ENCODE measurements around the gene ENTPD2. TPM values are rescaled to one million over a fixed set of nuclear protein-coding genes. Genes with fewer than 3 reads are reported as not detected.

ENTPD2 gene
- total and polyA plus RNA-seq, 8 donors: 0.71 to 4.7 (median 2.4) TPM

GRCh38 chr9:137055385-137056364, 1.8 kb upstream of the ENTPD2 start:
- Histone ChIP-seq H3K27me3 (peaks cover 15 to 52% of the 10 kb centered on the region in 2 donors), H3K9me3 (no peaks in the 10 kb centered on the region), H3K4me1 (peaks cover 9 to 38% of the 10 kb centered on the region in 2 donors), H3K36me3 (no peaks in the 10 kb centered on the region), H3K4me3 (no peak overlapping the region), H3K27ac (no peak overlapping the region)
- peak; percentile 78 to 96 (median 88) for DNase-seq
- no peak for TF ChIP-seq CTCF (IDR thresholded peaks at IDR 0.05)
- peak; percentile 64 for ATAC-seq
- intact Hi-C loops (cut with DNase I): no loop called here

- no peaks in the 10 kb centered on the region for H3K36me3 ChIP-seq
- no peak overlapping the region for H3K4me3 ChIP-seq
- ATAC-seq (no peak), DNase-seq (no peak)
- H3K9me3 ChIP-seq: no peaks in the 10 kb centered on the region
- intact Hi-C loops (cut with DNase I): no loop called here
- H3K27ac ChIP-seq: no peak overlapping the region
- H3K27me3 ChIP-seq: peaks cover 15 to 59% of the 10 kb centered on the region in 2 donors
- TF ChIP-seq CTCF (IDR thresholded peaks at IDR 0.05): no peak
- peaks cover 9 to 38% of the 10 kb centered on the region in 2 donors for H3K4me1 ChIP-seq
Observed at GRCh38 chr9:137054932-137055384, 1.1 kb upstream of the ENTPD2 start.

GRCh38 chr9:137052998-137053943, 590 bp downstream of the ENTPD2 start:
- DNase-seq: peak in 1 of 4 donors; percentile 74
- H3K36me3 ChIP-seq: no peaks in the 10 kb centered on the region
- peaks cover 9 to 43% of the 10 kb centered on the region in 2 donors for H3K4me1 ChIP-seq
- peaks cover 30 to 76% of the 10 kb centered on the region in 2 donors for H3K27me3 ChIP-seq
- ATAC-seq: peak; percentile 25
- peak overlapping the region; percentile 15 to 40 for H3K4me3 ChIP-seq
- TF ChIP-seq CTCF (IDR thresholded peaks at IDR 0.05): no peak
- intact Hi-C loops (cut with DNase I): no loop called here
- H3K9me3 ChIP-seq: no peaks in the 10 kb centered on the region
- H3K27ac ChIP-seq: no peak overlapping the region

DNA sequence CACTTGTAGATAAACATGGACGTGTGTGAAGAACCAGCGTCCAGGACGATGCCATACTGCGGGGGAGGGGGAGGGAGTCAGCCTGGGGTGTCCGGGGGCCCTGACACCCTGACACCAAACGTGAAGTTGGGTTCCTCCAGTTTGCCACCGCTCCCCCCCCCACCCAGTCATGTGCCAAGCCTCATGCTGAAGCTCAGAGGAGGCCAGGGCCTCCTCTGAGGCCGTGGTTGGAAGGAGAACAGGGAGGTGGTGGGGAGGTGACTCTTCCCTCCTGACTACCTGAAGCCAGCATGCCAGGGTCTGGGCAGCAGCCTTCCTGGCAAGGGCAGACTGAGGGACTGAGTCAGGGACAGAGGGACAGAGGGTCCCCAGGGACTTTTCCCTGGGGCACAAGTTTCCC, 1.6 kb downstream of the ENTPD2 start:
- peaks cover 39 to 86% of the 10 kb centered on the region in 2 donors for H3K27me3 ChIP-seq
- no peak for TF ChIP-seq CTCF (IDR thresholded peaks at IDR 0.05)
- intact Hi-C loops (cut with DNase I): no loop called here
- no peak overlapping the region for H3K4me3 ChIP-seq
- DNase-seq (no peak), ATAC-seq (no peak)
- peaks cover 9 to 43% of the 10 kb centered on the region in 2 donors for H3K4me1 ChIP-seq
- H3K9me3 ChIP-seq: no peaks in the 10 kb centered on the region
- H3K36me3 ChIP-seq: no peaks in the 10 kb centered on the region
- H3K27ac ChIP-seq: no peak overlapping the region
